WERI-Rb-1 (cell line): Measurements from ENCODE around the gene TPPP.

Experiments used
- DNase-seq: peaks from one replicate; pipeline ENCODE4 v3.0.0-alpha.2; 2020
- H3K27ac ChIP-seq: fragments of 250-450 bp; sonication (Bioruptor Pico); 2 replicates; pipeline ENCODE4 v1.5.1; 2020; ENCODE audit warnings: mild to moderate bottlenecking, moderate library complexity
- H3K27me3 ChIP-seq: fragments of 250-450 bp; sonication (Bioruptor Pico); 2 replicates; pipeline ENCODE4 v1.5.1; 2021; ENCODE audit warnings: mild to moderate bottlenecking, low read depth, moderate library complexity; ENCODE audit not compliant: insufficient read depth, severe bottlenecking
- H3K36me3 ChIP-seq: fragments of 250-450 bp; sonication (Bioruptor Pico); 2 replicates; pipeline ENCODE4 v1.5.1; 2020; ENCODE audit warnings: mild to moderate bottlenecking, moderate library complexity
- H3K4me3 ChIP-seq: 2 replicates; pipeline ENCODE4 v1.5.1; 2011; ENCODE audit warnings: low read depth, mild to moderate bottlenecking, control low read depth, low read length
- H3K9me3 ChIP-seq: fragments of 250-450 bp; sonication (Bioruptor Pico); 2 replicates; pipeline ENCODE4 v1.5.1; 2021; ENCODE audit warnings: mild to moderate bottlenecking, moderate library complexity; ENCODE audit not compliant: severe bottlenecking
- CTCF ChIP-seq: IDR thresholded peaks from 2 replicates; pipeline ENCODE4 v1.5.1; 2011; ENCODE audit warnings: low read depth, mild to moderate bottlenecking, control low read depth, inconsistent platforms, low read length

The TPPP gene

GRCh38 chr5:657570-657969 is 35.6 kb downstream of the TPPP start:
- no peaks in the 10 kb centered on the region for H3K9me3 ChIP-seq
- DNase-seq, result no peak
- TF ChIP-seq CTCF, result no peak
- peaks cover 82% of the 10 kb centered on the region for H3K36me3 ChIP-seq
- H3K27ac ChIP-seq, result no peak overlapping the region
- no peaks in the 10 kb centered on the region for H3K27me3 ChIP-seq
- H3K4me3 ChIP-seq, result no peak overlapping the region

GRCh38 chr5:655406-655805 is 37.7 kb downstream of the TPPP start:
- Histone ChIP-seq H3K36me3 (peaks cover 76% of the 10 kb centered on the region), H3K27me3 (no peaks in the 10 kb centered on the region), H3K4me3 (no peak overlapping the region), H3K27ac (no peak overlapping the region), H3K9me3 (no peaks in the 10 kb centered on the region)
- no peak for DNase-seq
- TF ChIP-seq CTCF, result no peak

GRCh38 chr5:654071-654778 is 38.9 kb downstream of the TPPP start:
- DNase-seq, result no peak
- Histone ChIP-seq H3K4me3 (no peak overlapping the region), H3K36me3 (peaks cover 64% of the 10 kb centered on the region), H3K27me3 (no peaks in the 10 kb centered on the region), H3K27ac (no peak overlapping the region), H3K9me3 (no peaks in the 10 kb centered on the region)
- no peak for TF ChIP-seq CTCF

- Histone ChIP-seq H3K36me3 (peaks cover 55% of the 10 kb centered on the region), H3K4me3 (no peak overlapping the region), H3K27me3 (no peaks in the 10 kb centered on the region), H3K27ac (no peak overlapping the region), H3K9me3 (peaks cover 1% of the 10 kb centered on the region)
- no peak for DNase-seq
- TF ChIP-seq CTCF, result no peak
Observed at GRCh38 chr5:652773-653350, 40.3 kb downstream of the TPPP start.

- Histone ChIP-seq H3K27ac (no peak overlapping the region), H3K36me3 (peaks cover 55% of the 10 kb centered on the region), H3K27me3 (no peaks in the 10 kb centered on the region), H3K4me3 (no peak overlapping the region), H3K9me3 (peaks cover 7% of the 10 kb centered on the region)
- no peak for DNase-seq
- TF ChIP-seq CTCF, result no peak
Observed at GRCh38 chr5:652023-652515, 41.1 kb downstream of the TPPP start.
